Measurements from ENCODE around the gene IPMK.

Gene IPMK

DNA sequence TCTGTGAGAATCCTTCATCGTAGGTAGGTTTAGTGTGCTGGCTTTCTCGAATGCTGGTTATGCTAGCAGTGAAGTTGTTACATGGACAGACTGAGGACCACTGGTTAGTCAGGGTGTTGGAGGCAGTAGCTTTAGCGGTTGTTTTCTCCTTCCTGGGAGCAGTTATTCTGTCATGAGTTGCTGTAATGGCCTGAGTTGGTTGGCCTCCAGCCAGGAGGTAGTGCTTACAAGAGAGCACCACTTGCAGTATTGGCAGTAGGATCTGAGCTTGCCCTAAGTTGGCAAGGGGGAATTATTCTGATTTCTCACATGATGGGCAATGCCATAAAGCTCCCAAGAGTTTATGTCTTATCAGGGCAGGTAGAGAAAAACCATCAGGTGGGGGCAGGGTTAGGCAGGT is 58.0 kb downstream of the IPMK start:
- TF ChIP-seq, protein P1, sequence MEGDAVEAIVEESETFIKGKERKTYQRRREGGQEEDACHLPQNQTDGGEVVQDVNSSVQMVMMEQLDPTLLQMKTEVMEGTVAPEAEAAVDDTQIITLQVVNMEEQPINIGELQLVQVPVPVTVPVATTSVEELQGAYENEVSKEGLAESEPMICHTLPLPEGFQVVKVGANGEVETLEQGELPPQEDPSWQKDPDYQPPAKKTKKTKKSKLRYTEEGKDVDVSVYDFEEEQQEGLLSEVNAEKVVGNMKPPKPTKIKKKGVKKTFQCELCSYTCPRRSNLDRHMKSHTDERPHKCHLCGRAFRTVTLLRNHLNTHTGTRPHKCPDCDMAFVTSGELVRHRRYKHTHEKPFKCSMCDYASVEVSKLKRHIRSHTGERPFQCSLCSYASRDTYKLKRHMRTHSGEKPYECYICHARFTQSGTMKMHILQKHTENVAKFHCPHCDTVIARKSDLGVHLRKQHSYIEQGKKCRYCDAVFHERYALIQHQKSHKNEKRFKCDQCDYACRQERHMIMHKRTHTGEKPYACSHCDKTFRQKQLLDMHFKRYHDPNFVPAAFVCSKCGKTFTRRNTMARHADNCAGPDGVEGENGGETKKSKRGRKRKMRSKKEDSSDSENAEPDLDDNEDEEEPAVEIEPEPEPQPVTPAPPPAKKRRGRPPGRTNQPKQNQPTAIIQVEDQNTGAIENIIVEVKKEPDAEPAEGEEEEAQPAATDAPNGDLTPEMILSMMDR (IDR thresholded peaks at IDR 0.05; ENCODE audit: insufficient read depth, low read length, poor library complexity, severe bottlenecking): no peak
- no peak overlapping the region for H3K4me3 ChIP-seq (replicated peaks; ENCODE audit: low read depth, low read length)
- no peaks in the 10 kb centered on the region for H3K27me3 ChIP-seq (replicated peaks; ENCODE audit: control insufficient read depth, insufficient read depth, low read length)
- H3K36me3 ChIP-seq (ENCODE audit: control insufficient read depth, insufficient read depth, low read length): peaks cover 7% of the 10 kb centered on the region
- no peak for DNase-seq (ENCODE audit: extremely low read depth, insufficient read length)

DNA sequence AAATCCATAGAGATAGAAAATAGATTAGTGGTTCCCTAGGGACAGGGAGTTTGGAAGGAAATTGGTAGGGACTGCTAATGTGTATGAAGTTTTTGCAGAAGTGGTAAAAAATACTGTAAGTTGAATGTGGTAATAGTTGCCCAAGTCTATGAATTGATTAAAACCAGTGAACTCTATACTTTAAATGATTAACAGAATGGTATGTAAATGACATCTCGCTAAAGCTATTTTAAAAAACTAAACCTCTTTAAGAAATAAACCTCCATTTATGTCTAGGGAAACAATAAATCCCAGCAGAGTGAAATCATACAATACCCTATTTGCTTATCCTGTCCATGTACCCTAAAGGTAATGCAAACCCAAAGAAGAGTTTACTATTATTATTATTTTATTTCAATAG is 61.4 kb downstream of the IPMK start:
- no peaks in the 10 kb centered on the region for H3K27me3 ChIP-seq (replicated peaks; ENCODE audit: control insufficient read depth, insufficient read depth, low read length)
- DNase-seq (ENCODE audit: extremely low read depth, insufficient read length): no peak
- peaks cover 4% of the 10 kb centered on the region for H3K36me3 ChIP-seq (ENCODE audit: control insufficient read depth, insufficient read depth, low read length)
- H3K4me3 ChIP-seq (replicated peaks; ENCODE audit: low read depth, low read length): no peak overlapping the region
- TF ChIP-seq, protein P1 (IDR thresholded peaks at IDR 0.05; ENCODE audit: insufficient read depth, low read length, poor library complexity, severe bottlenecking): no peak

DNA sequence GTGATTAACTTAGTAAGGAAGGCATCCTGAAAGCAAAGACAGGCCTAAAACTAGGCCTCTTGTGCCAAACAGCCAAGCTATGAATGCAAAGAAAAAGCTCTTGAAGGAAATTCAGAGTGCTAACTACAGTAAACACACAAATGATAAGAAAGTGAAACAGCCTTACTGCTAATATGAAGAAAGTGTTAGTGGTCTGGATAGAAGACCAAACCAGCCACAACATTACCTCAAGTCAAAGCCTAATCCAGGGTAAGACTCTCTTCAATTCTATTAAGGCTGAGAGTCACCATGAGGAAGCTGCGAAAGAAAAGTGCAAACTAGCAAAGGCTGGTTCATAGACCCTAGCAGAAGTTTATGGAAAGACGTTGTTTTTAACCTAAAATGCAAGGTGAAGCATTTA is 66.0 kb downstream of the IPMK start:
- TF ChIP-seq, protein P1 (IDR thresholded peaks at IDR 0.05; ENCODE audit: insufficient read depth, low read length, poor library complexity, severe bottlenecking): no peak
- DNase-seq (ENCODE audit: extremely low read depth, insufficient read length): no peak
- peaks cover 1% of the 10 kb centered on the region; the same call in 1 of the 2 replicates for H3K36me3 ChIP-seq (ENCODE audit: control insufficient read depth, insufficient read depth, low read length)
- no peaks in the 10 kb centered on the region for H3K27me3 ChIP-seq (replicated peaks; ENCODE audit: control insufficient read depth, insufficient read depth, low read length)
- no peak overlapping the region for H3K4me3 ChIP-seq (replicated peaks; ENCODE audit: low read depth, low read length)

DNA sequence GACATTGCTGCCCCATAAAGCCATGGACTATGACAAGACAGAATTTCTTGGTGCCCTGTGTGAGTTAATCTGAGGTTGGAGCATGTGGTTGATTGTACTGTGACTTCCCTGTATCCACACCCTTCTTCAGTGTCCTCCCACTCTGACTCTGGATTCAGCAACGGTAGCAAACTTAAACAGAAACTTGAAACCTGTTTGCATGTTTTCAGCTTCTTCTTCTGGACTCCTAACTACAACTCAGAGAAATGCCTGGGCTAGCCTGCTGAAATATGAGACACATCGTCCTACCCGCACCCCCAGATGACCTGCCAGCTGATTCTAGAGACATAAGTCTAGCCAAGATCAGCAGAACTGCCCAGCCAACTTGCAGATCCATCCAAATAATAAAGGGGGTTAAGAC is 78.4 kb downstream of the IPMK start:
- Histone ChIP-seq H3K4me3 (replicated peaks; ENCODE audit: low read depth, low read length) (no peak overlapping the region), H3K36me3 (ENCODE audit: control insufficient read depth, insufficient read depth, low read length) (no peaks in the 10 kb centered on the region), H3K27me3 (replicated peaks; ENCODE audit: control insufficient read depth, insufficient read depth, low read length) (no peaks in the 10 kb centered on the region)
- TF ChIP-seq, protein P1 (IDR thresholded peaks at IDR 0.05; ENCODE audit: insufficient read depth, low read length, poor library complexity, severe bottlenecking): no peak
- no peak for DNase-seq (ENCODE audit: extremely low read depth, insufficient read length)

DNA sequence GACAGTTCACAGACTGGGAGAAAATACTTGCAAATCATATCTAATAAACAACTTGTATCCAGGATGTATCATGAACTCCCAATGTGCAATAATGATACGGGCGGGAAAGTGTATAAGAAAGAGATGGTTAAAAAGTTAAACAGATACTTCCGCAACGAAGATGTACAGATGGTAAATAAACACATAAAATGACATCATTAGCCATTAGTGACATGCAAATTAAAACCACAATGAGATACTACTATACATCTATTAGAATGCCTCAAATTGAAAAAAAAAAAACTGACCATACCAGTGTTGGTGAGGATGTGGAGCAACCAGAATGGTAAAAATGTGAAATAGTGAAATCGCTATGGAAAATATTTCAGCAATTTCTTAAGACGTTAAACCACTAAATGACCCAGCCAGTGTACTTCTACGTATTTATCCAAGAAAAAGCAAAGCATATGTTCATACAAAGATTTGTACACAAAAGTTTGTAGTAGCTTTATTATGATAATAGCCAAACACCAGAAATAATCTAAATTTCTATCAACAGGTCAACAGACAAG is 83.5 kb downstream of the IPMK start:
- TF ChIP-seq, protein P1 (IDR thresholded peaks at IDR 0.05; ENCODE audit: insufficient read depth, low read length, poor library complexity, severe bottlenecking): no peak

DNA sequence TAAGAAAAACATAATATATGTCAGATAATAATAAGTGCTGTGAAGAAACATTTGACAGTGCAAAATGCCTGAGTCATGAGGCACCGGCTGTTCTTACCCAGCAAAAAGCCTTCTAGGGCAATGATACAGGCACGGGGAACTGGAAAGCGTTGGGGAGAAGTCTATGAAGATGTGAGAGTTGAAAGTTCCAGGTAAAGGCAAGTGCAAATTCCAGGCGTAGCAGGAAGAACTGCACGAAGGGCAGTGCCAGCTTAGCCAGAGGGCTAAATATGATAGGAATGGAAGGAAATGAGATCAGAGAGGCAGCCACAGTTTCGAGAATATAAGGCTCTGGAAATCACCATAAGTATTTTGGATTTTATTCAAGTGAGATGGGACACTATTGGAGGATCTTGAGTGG is 87.0 kb downstream of the IPMK start:
- H3K27me3 ChIP-seq (replicated peaks; ENCODE audit: control insufficient read depth, insufficient read depth, low read length): no peaks in the 10 kb centered on the region
- DNase-seq (ENCODE audit: extremely low read depth, insufficient read length): no peak
- H3K4me3 ChIP-seq (replicated peaks; ENCODE audit: low read depth, low read length): no peak overlapping the region
- H3K36me3 ChIP-seq (ENCODE audit: control insufficient read depth, insufficient read depth, low read length): no peaks in the 10 kb centered on the region
- TF ChIP-seq, protein P1 (IDR thresholded peaks at IDR 0.05; ENCODE audit: insufficient read depth, low read length, poor library complexity, severe bottlenecking): no peak

More for the DNA sequence above, 83.5 kb downstream of the IPMK start:
- Histone ChIP-seq H3K4me3 (replicated peaks; ENCODE audit: low read depth, low read length) (no peak overlapping the region), H3K27me3 (replicated peaks; ENCODE audit: control insufficient read depth, insufficient read depth, low read length) (no peaks in the 10 kb centered on the region), H3K36me3 (ENCODE audit: control insufficient read depth, insufficient read depth, low read length) (no peaks in the 10 kb centered on the region)
- no peak for DNase-seq (ENCODE audit: extremely low read depth, insufficient read length)
